ENCODE data around the gene TUG1.

TUG1 gene

GRCh38 chr22:31020334-31020733 is 51.3 kb downstream of the TUG1 start:
- no peak overlapping the region for H3K4me3 ChIP-seq (replicated peaks; ENCODE audit: low read depth, low read length)
- no peak for DNase-seq (ENCODE audit: low read depth)

GRCh38 chr22:31022516-31022915 is 53.5 kb downstream of the TUG1 start:
- TF ChIP-seq CTCF (IDR thresholded peaks at IDR 0.05; ENCODE audit: low read length, missing control alignments): no peak
- DNase-seq (ENCODE audit: low read depth): no peak
- no peak overlapping the region for H3K4me3 ChIP-seq (replicated peaks; ENCODE audit: low read depth, low read length)

More at GRCh38 chr22:31020334-31020733, 51.3 kb downstream of the TUG1 start:
- TF ChIP-seq CTCF (IDR thresholded peaks at IDR 0.05; ENCODE audit: low read length, missing control alignments): no peak

Data from fibroblast of pulmonary artery (primary cell).